ENCODE results near the gene FGF1. TPM values are rescaled to one million over a fixed set of nuclear protein-coding genes. Genes with fewer than 3 reads are reported as not detected.

The FGF1 gene
- total RNA-seq, 2 experiments from 2014 or later: not detected

DNA sequence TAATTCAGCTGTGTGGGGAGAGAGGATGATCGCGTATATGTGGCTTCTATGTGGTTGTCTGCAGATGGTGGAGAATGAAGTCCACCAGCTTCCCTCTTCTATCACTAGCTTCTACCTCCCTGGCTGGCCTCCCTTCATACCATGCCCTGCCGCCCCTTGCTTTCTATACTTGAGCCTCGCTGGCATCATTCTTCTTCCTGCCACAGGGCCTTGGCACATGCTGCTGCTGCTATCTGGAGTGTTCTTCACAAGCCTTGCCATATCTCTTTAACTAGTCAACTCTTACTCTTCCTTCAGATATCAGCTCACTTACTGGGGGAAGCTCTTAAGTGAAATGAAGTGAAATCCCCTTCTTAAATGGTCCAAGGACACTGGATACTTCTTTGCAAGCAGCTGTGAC, 100.4 kb downstream of the FGF1 start:
- no peaks in the 10 kb centered on the region for H3K36me3 Mint-ChIP-seq (ENCODE audit: low read depth)
- Histone ChIP-seq H3K27ac (ENCODE audit: low read depth in 1 of 2, low read length in 2 of 2) (no peak overlapping the region), H3K36me3 (ENCODE audit: insufficient read depth, low read length) (no peaks in the 10 kb centered on the region), H3K4me3 (ENCODE audit: low read length) (no peak overlapping the region), H3K4me1 (ENCODE audit: insufficient read depth, low read length) (peaks cover 13% of the 10 kb centered on the region), H3K9me3 (ENCODE audit: control insufficient read depth in 1 of 2, insufficient read depth in 1 of 2, low read length in 2 of 2) (peaks cover 0 to 3% of the 10 kb centered on the region in 2 experiments), H3K27me3 (ENCODE audit: control insufficient read depth in 1 of 2, insufficient read depth in 2 of 2, low read length in 2 of 2) (peaks cover 0 to 5% of the 10 kb centered on the region in 2 experiments)
- H3K9me3 Mint-ChIP-seq: no peaks in the 10 kb centered on the region
- ChIA-PET POLR2A (no interaction called here), CTCF (no interaction called here)
- no peak for ATAC-seq (ENCODE audit: poor library complexity)
- no peak for TF ChIP-seq CTCF (IDR thresholded peaks at IDR 0.05)
- peaks cover 22% of the 10 kb centered on the region for H3K4me1 Mint-ChIP-seq (ENCODE audit: low read depth)
- no peak for DNase-seq
- peaks cover 20% of the 10 kb centered on the region for H3K27me3 Mint-ChIP-seq
- H3K4me3 Mint-ChIP-seq: no peak overlapping the region
- no peak overlapping the region for H3K27ac Mint-ChIP-seq
- intact Hi-C loops (cut with DNase I, micrococcal nuclease): no loop called here

DNA sequence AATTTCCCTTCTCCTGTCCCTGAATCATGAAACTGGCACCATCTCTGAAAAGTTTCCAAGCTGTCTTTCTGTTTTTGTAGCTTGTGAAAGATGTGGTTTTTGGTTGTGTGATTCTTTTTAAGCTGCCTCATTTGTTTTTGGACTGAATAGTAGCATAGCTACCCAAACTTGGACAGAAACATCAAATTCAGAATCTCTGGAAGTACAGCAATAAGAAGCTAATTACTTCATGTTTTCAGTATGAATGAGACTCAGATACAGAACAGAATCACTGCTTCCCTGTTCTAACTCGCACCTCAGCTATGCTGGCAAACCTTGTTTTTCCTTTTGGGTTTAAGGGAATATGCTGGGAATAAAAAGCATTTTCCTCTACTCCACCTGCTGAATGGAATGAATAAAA, 101.0 kb downstream of the FGF1 start:
- Mint-ChIP-seq H3K4me3 (no peak overlapping the region), H3K36me3 (ENCODE audit: low read depth) (no peaks in the 10 kb centered on the region)
- CTCF ChIA-PET: no interaction called here

GRCh38 chr5:142578161-142578830, 107.6 kb downstream of the FGF1 start:
- no peak overlapping the region for H3K4me3 Mint-ChIP-seq
- H3K4me3 ChIP-seq (ENCODE audit: low read length): no peak overlapping the region
- no peak for DNase-seq
- H3K4me1 Mint-ChIP-seq (ENCODE audit: low read depth): peaks cover 48% of the 10 kb centered on the region
- no peak for TF ChIP-seq CTCF (IDR thresholded peaks at IDR 0.05)
- ChIA-PET CTCF (no interaction called here), POLR2A (no interaction called here)
- H3K9me3 ChIP-seq (ENCODE audit: control insufficient read depth in 1 of 2, insufficient read depth in 1 of 2, low read length in 2 of 2): peaks cover 3 to 9% of the 10 kb centered on the region in 2 experiments
- peaks cover 9% of the 10 kb centered on the region for H3K9me3 Mint-ChIP-seq
- no peaks in the 10 kb centered on the region for H3K27me3 ChIP-seq (ENCODE audit: control insufficient read depth in 1 of 2, insufficient read depth in 2 of 2, low read length in 2 of 2)
- no peaks in the 10 kb centered on the region for H3K27me3 Mint-ChIP-seq
- no peaks in the 10 kb centered on the region for H3K36me3 ChIP-seq (ENCODE audit: insufficient read depth, low read length)
- intact Hi-C loops (cut with DNase I, micrococcal nuclease): no loop called here
- peaks cover 22% of the 10 kb centered on the region for H3K4me1 ChIP-seq (ENCODE audit: insufficient read depth, low read length)
- no peak overlapping the region for H3K27ac ChIP-seq (ENCODE audit: low read depth in 1 of 2, low read length in 2 of 2)
- no peaks in the 10 kb centered on the region for H3K36me3 Mint-ChIP-seq (ENCODE audit: low read depth)
- no peak for ATAC-seq (ENCODE audit: poor library complexity)
- no peak overlapping the region for H3K27ac Mint-ChIP-seq

More for the DNA sequence above, 101.0 kb downstream of the FGF1 start:
- ATAC-seq (ENCODE audit: poor library complexity) (no peak), DNase-seq (no peak)
- H3K36me3 ChIP-seq (ENCODE audit: insufficient read depth, low read length): no peaks in the 10 kb centered on the region
- peaks cover 0 to 3% of the 10 kb centered on the region in 2 experiments for H3K9me3 ChIP-seq (ENCODE audit: control insufficient read depth in 1 of 2, insufficient read depth in 1 of 2, low read length in 2 of 2)
- H3K27ac Mint-ChIP-seq: no peak overlapping the region
- H3K4me3 ChIP-seq (ENCODE audit: low read length): no peak overlapping the region
- H3K4me1 ChIP-seq (ENCODE audit: insufficient read depth, low read length): peaks cover 18% of the 10 kb centered on the region
- POLR2A ChIA-PET: no interaction called here
- H3K27me3 Mint-ChIP-seq: peaks cover 14% of the 10 kb centered on the region
- H3K4me1 Mint-ChIP-seq (ENCODE audit: low read depth): peaks cover 28% of the 10 kb centered on the region
- no peak for TF ChIP-seq CTCF (IDR thresholded peaks at IDR 0.05)
- no peak overlapping the region for H3K27ac ChIP-seq (ENCODE audit: low read depth in 1 of 2, low read length in 2 of 2)
- intact Hi-C loops (cut with DNase I, micrococcal nuclease): no loop called here
- H3K9me3 Mint-ChIP-seq: no peaks in the 10 kb centered on the region
- H3K27me3 ChIP-seq (ENCODE audit: control insufficient read depth in 1 of 2, insufficient read depth in 2 of 2, low read length in 2 of 2): peaks cover 0 to 5% of the 10 kb centered on the region in 2 experiments
